Thoracic aorta (tissue), 2 donors: Measurements from ENCODE around the gene MXRA5. TPM values are rescaled to one million over a fixed set of nuclear protein-coding genes. Genes with fewer than 3 reads are reported as not detected.

Experiments
- ATAC-seq: fragments of 150-250 bp; one replicate; pipeline ENCODE4 v1.8.0; 2017; ENCODE audit warnings: low read depth; ENCODE audit not compliant: insufficient number of reproducible peaks, low FRiP score
- DNase-seq: peaks from one replicate; pipeline ENCODE4 v3.0.0-alpha.2; 2020; ENCODE audit warnings: low spot score
- H3K27ac ChIP-seq, 2 donors: fragments of 200-600 bp; sonication (generic); 1 replicate in 1 of 2; 2 replicates in 1 of 2; pipeline ENCODE4 v1.5.1; 2016; ENCODE audit warnings: mild to moderate bottlenecking in 2 of 2, moderate library complexity in 2 of 2
- H3K27me3 ChIP-seq: fragments of 200-600 bp; sonication (generic); replicated peaks from 2 replicates; pipeline ENCODE4 v1.6.0; 2016; ENCODE audit warnings: mild to moderate bottlenecking; ENCODE audit not compliant: insufficient read depth
- H3K36me3 ChIP-seq: fragments of 200-600 bp; sonication (generic); one replicate; pipeline ENCODE4 v1.5.1; 2016
- H3K4me1 ChIP-seq, 2 donors: fragments of 200-600 bp; sonication (generic); 1 replicate in 1 of 2; 2 replicates in 1 of 2; pipeline versions ENCODE4 v1.5.1 to v1.6.0; 2016; ENCODE audit warnings: low read depth in 2 of 2, mild to moderate bottlenecking in 1 of 2; ENCODE audit not compliant: control insufficient read depth in 1 of 2
- H3K4me3 ChIP-seq: fragments of 200-600 bp; sonication (generic); 2 replicates; pipeline ENCODE4 v1.5.1; 2016; ENCODE audit warnings: mild to moderate bottlenecking
- H3K9me3 ChIP-seq: fragments of 200-600 bp; sonication (generic); 2 replicates; pipeline ENCODE4 v1.5.1; 2016
- CTCF ChIP-seq: fragments of 200-600 bp; sonication (generic); IDR thresholded peaks from one replicate; pipeline ENCODE4 v1.5.1; 2019; ENCODE audit warnings: antibody characterized with exemption
- total RNA-seq, 2 donors: library from RNA; depleted of rRNA; stranded (reverse); fragments of >200 nt; gene quantifications; one replicate each; pipeline versions ENCODE4 v1.1.0 to v1.2.3, GENCODE V29; 2016

MXRA5 gene
- total RNA-seq, 2 donors from 2014 or later = 0.14 to 2.3 TPM

- H3K4me1 ChIP-seq = no peaks in the 10 kb centered on the region
These were observed 19.8 kb downstream of the MXRA5 start for GRCh38 chrX:3326681-3327080.

GRCh38 chrX:3320471-3321046, 25.9 kb downstream of the MXRA5 start:
- no peaks in the 10 kb centered on the region for H3K27me3 ChIP-seq
- DNase-seq (no peak), ATAC-seq (no peak)
- H3K4me1 ChIP-seq = no peaks in the 10 kb centered on the region
- no peak overlapping the region for H3K27ac ChIP-seq
- H3K9me3 ChIP-seq = no peaks in the 10 kb centered on the region
- no peak for TF ChIP-seq CTCF
- H3K36me3 ChIP-seq = no peaks in the 10 kb centered on the region
- H3K4me3 ChIP-seq = no peak overlapping the region

More at GRCh38 chrX:3326681-3327080, 19.8 kb downstream of the MXRA5 start:
- ATAC-seq (no peak), DNase-seq (no peak)
- no peak for TF ChIP-seq CTCF
- Histone ChIP-seq H3K27ac (no peak overlapping the region), H3K9me3 (no peaks in the 10 kb centered on the region), H3K36me3 (no peaks in the 10 kb centered on the region), H3K4me3 (no peak overlapping the region), H3K27me3 (no peaks in the 10 kb centered on the region)

GRCh38 chrX:3317191-3317718, 29.2 kb downstream of the MXRA5 start:
- H3K4me3 ChIP-seq = no peak overlapping the region
- no peak for ATAC-seq
- no peaks in the 10 kb centered on the region for H3K4me1 ChIP-seq
- no peaks in the 10 kb centered on the region for H3K9me3 ChIP-seq
- no peak for TF ChIP-seq CTCF
- no peak overlapping the region for H3K27ac ChIP-seq
- H3K27me3 ChIP-seq = no peaks in the 10 kb centered on the region
- no peak for DNase-seq
- H3K36me3 ChIP-seq = no peaks in the 10 kb centered on the region

- H3K36me3 ChIP-seq = no peaks in the 10 kb centered on the region
- no peak overlapping the region for H3K4me3 ChIP-seq
- no peak overlapping the region for H3K27ac ChIP-seq
- DNase-seq (no peak), ATAC-seq (no peak)
- H3K4me1 ChIP-seq = no peaks in the 10 kb centered on the region
- TF ChIP-seq CTCF = no peak
- H3K9me3 ChIP-seq = no peaks in the 10 kb centered on the region
- H3K27me3 ChIP-seq = no peaks in the 10 kb centered on the region
These were observed 34.3 kb downstream of the MXRA5 start for GRCh38 chrX:3312109-3312508.

- no peak overlapping the region for H3K4me3 ChIP-seq
- no peaks in the 10 kb centered on the region for H3K9me3 ChIP-seq
- no peak for ATAC-seq
- no peak for DNase-seq
- H3K4me1 ChIP-seq = no peaks in the 10 kb centered on the region
- H3K36me3 ChIP-seq = no peaks in the 10 kb centered on the region
- no peak overlapping the region for H3K27ac ChIP-seq
- H3K27me3 ChIP-seq = no peaks in the 10 kb centered on the region
- no peak for TF ChIP-seq CTCF
These were observed 38.6 kb downstream of the MXRA5 start for GRCh38 chrX:3307881-3308280.
